Sciatic nerve (tissue), 2 donors: ENCODE results near the gene LDHA. TPM values are rescaled to one million over a fixed set of nuclear protein-coding genes. Genes with fewer than 3 reads are reported as not detected.

Source experiments
- ATAC-seq: fragments of 200-7000 bp; cut with Tn5 transposase; one replicate; pipeline ENCODE4 v1.9.1; 2020; ENCODE audit warnings: mild to moderate bottlenecking, moderate library complexity
- DNase-seq: peaks from one replicate; pipeline ENCODE4 v3.0.0-alpha.2; 2020; ENCODE audit warnings: low spot score
- intact Hi-C: fragments of 100-400 bp; cut with DNase I; formaldehyde crosslinking; loops from one replicate; pipeline ENCODE4 v1.14.2; 2022
- total RNA-seq: library from RNA; stranded (reverse); fragmentation: NEBNext Ultra II Directional; extraction: Animal tissue kit (Norgen Biotek cat#: 25700); gene quantifications from one replicate; pipeline ENCODE4 v1.2.1, GENCODE V29; 2021
- donor health status: DM: no; HTN: no; CAD: no.
- donor health status: DM: no; HTN: no; CAD: no.

Gene LDHA
- 303 TPM for total RNA-seq

DNA sequence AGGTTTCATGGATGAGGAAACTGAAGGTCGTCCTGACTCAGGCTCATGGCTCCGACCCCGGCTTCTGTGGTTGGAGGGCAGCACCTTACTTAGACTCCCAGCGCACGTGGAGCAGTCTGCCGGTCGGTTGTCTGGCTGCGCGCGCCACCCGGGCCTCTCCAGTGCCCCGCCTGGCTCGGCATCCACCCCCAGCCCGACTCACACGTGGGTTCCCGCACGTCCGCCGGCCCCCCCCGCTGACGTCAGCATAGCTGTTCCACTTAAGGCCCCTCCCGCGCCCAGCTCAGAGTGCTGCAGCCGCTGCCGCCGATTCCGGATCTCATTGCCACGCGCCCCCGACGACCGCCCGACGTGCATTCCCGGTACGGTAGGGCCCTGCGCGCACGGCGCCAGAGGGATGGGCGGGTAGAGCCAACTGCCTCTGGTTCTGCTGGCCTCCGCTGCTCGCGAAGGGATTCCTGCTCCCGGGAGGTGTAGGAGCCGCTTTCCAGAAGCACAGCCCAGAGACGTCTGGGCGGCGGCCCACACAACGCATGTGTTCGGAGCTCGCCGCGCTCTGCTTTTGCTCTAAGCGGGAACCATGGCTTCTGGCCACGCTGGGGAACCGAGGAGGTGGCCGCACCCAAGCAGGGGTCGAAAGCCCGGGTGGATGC lies at the start of gene LDHA:
Gene LDHA (plus strand): TSS at position 289 of the 653 bp plus-strand sequence. CDS start 2,280 bp downstream, outside the sequence.
- ATAC-seq = peak; percentile 95
- DNase-seq = peak; percentile 99
- intact Hi-C loops = no loop called here

DNA sequence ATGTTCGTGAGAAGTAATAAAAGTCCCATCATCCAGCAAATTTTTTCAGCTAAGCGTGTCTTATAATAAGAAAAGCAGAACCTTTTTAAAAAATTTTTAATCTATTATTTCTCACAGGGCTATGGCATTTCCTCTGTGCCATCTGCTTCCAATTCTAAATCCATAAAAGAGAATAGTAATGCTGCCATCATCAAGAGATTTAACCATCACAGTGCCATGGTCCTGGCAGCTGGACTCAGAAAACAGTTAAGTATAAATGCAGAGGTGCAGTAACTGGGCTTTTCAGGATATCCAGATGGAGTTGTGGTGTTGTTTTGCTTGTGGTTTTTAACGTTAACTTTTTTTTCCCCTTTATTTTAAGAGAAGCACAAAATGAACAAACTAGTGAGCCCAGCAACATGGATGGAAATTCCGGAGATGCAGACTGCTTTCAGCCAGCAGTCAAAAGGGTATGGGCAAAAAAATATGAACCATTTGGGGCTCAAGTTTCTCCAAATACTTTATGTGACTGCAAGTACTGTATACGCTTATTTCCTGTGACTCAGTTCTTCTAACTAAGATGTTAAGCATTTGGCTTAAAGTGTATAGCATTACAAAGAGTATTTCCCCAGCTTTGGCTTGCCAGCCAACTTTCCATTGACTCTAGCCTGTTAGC lies 46.8 kb upstream of the LDHA start:
- DNase-seq (no peak), ATAC-seq (no peak)
- intact Hi-C loops = no loop called here

- DNase-seq (no peak), ATAC-seq (no peak)
- intact Hi-C loops = no loop called here
These were observed 41.8 kb upstream of the LDHA start for GRCh38 chr11:18352581-18352980.

GRCh38 chr11:18358646-18359045 lies 35.7 kb upstream of the LDHA start:
- ATAC-seq (no peak), DNase-seq (no peak)
- intact Hi-C loops = no loop called here

DNA sequence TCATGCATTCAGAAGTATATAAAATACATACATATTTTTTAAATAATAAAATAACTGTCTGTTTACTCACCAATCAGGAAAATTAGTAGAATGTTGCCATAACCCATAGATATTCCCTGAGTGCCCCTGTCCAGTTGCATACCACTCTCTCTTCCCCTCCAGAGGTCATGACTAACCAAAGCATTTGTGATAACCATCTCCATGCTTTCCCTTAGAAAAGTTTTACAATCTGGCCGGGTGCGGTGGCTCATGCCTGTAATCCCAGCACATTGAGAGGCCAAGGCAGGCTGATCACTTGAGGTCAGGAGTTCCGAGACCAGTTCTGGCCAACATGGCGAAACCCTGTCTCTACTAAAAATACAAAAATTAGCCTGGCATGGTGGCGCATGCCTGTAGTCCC lies 33.2 kb upstream of the LDHA start:
- DNase-seq = no peak
- ATAC-seq = no peak
- intact Hi-C loops = no loop called here

DNA sequence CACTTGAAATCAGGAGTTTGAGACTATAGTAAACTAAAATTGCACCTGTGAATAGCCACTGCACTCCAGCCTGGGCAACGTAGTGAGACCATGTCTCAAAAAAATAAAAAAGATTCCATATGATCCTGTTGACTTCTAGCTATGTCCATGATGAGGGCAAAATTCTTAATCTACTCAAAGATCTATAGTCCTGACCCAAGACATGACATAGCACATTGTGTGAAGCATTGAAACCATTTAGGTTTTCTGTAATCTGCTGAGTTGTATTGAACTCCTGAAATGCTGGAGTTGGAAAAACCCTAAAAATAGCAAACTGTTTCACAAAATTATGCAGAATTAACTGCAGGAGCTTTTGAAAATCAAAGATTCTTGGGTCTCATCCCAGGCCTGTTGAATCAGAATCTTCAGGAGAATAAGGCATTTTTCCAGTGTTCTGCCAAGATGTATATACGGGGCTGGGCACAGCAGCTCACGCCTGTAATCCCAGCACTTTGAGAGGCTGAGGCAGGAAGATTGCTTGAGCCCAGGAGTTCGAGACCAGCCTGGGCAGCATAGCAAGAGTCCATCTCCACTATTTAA lies 29.8 kb upstream of the LDHA start:
- intact Hi-C loops = no loop called here
- DNase-seq (no peak), ATAC-seq (no peak)

DNA sequence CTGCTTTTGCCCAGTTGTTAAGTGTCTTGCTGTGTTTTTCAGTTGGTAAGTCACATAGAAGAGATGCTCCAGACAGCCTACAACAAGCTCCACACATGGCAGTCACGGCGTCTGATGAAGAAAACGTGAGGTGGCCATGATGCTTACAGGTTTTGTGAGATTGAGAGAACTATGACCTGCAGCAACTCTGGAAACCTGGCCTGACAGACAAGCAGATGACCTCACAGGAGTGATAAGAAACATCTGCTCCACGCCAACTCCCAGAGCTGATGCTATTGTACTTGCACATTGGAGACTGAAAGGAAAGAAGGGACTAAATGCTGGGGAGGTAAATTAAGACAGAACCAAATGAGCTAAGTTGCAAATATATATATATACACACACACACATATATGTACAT lies 28.6 kb upstream of the LDHA start:
- no peak for DNase-seq
- ATAC-seq = no peak
- intact Hi-C loops = no loop called here

GRCh38 chr11:18366286-18366685 lies 28.1 kb upstream of the LDHA start:
- ATAC-seq = no peak
- intact Hi-C loops = no loop called here
- DNase-seq = no peak

- ATAC-seq = no peak
- DNase-seq = no peak
- intact Hi-C loops = no loop called here
These were observed 26.9 kb upstream of the LDHA start for GRCh38 chr11:18367431-18367830.

GRCh38 chr11:18368221-18368620 lies 26.1 kb upstream of the LDHA start:
- DNase-seq (no peak), ATAC-seq (no peak)
- intact Hi-C loops = no loop called here

DNA sequence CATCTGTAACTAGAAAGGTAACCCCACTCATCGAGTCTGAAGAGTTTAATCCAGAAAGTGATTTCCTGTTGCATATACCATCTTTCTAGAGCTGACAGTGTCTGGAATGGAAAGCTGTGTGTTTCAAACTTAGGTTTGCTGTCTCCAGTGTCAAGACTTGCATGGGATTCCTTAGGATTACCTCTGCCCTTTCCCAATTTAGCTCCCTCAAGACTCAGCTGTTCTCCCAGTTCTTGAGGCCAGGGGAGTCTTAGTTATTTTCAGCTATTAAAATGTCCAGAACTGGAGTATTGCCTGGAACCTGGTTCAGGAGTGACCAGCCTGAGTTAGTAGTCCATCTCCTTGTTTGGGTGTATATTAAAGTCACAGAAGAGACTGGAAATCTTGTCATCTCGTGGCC lies 25.0 kb upstream of the LDHA start:
- intact Hi-C loops = no loop called here
- no peak for DNase-seq
- no peak for ATAC-seq

DNA sequence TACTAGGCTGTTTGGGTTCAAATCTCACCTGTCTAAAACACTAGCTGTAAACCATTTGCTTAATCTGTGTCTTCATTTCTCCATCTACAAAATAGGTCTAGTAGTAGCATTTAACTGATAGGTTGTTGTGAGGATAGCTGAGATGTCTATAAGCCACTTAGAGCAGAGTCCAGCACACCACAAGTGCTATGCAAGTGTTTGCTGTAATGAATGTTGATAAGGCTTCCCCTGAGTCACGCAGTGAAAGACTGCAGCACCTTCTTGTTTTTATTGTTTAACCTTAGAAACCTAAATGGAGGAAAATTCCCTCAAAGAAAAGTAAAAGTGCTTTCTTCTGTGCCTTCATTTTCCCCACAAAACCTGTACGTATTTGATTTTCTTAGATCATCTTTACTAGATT lies 23.1 kb upstream of the LDHA start:
- intact Hi-C loops = no loop called here
- ATAC-seq (no peak), DNase-seq (no peak)

DNA sequence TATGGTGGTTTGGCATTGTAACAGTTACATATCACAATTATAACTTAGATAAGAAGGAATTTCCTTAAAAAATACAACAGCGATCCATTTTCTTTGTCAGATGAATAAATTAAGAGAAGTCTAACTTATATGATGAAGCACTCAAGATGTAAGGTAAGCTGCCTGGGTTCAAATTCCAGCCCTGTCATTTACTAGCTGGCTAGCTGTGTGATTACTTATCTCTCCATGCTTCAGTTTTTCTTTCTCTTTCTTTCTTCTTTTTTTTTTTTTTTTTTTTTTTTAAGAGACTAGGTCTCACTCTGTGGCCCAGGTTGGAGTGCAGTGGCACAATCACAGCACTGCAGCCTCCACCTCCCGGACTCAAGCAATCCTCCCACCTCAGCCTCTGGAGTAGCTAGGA lies 22.2 kb upstream of the LDHA start:
- ATAC-seq (no peak), DNase-seq (no peak)
- intact Hi-C loops = no loop called here

- intact Hi-C loops = no loop called here
- DNase-seq (no peak), ATAC-seq (no peak)
These were observed 19.4 kb upstream of the LDHA start for GRCh38 chr11:18374956-18375355.

- no peak for DNase-seq
- ATAC-seq = no peak
- intact Hi-C loops = no loop called here
These were observed 18.4 kb upstream of the LDHA start for GRCh38 chr11:18375941-18376340.

GRCh38 chr11:18379201-18379600 lies 15.2 kb upstream of the LDHA start:
- intact Hi-C loops = no loop called here
- no peak for DNase-seq
- ATAC-seq = no peak

GRCh38 chr11:18383388-18384156 lies 10.8 kb upstream of the LDHA start:
- ATAC-seq (peak; percentile 94), DNase-seq (peak; percentile 71)
- intact Hi-C loops = no loop called here

DNA sequence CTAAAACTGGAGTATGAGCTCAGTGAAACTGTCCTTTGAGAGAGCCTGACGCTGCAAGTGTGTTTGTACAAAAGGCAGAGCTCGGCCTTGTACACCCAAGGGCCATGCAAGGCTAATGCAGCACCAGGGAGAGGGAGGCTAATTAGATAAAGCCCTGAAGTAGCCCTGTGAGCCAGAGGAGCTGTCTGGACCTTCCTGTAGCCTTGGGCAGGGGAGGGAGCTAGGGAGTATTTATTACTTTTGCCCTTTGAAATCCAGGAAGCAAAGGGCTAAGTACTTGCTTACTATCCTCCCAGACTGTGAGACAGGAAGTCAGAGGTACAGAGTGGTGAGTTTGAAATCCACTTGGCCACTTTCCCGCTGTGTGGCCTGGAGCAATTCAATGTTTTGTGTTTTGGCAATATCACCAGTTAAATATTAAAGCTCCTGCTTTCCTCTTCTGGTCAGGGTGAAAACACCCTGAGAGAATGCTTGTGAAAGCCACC lies 10.2 kb upstream of the LDHA start:
- intact Hi-C loops = no loop called here
- peak; percentile 87 for ATAC-seq
- peak; percentile 69 for DNase-seq

- intact Hi-C loops = no loop called here
- DNase-seq = no peak
- ATAC-seq = no peak
These were observed 4.3 kb upstream of the LDHA start for GRCh38 chr11:18390088-18390487.
